HT1080 (cell line): ENCODE results near the gene PIWIL4. TPM values are rescaled to one million over a fixed set of nuclear protein-coding genes. Genes with fewer than 3 reads are reported as not detected.
A peak's percentile ranks its signal among the peaks of the same experiment; 100 is the strongest.
"Not testable (repeated sequence)": the region's sequence is repeated elsewhere in the genome, so short reads cannot be mapped to it uniquely, and the experiment has no call there.

ENCODE experiments used
- DNase-seq: peaks from one replicate; pipeline ENCODE4 v3.0.0-alpha.2; 2015; ENCODE audit warnings: low read depth
- total RNA-seq: library from RNA; depleted of rRNA; stranded (reverse); fragments of >200 nt; shearing (Covaris generic); gene quantifications from 2 replicates; pipeline ENCODE4 v1.2.3, GENCODE V29; 2014

Gene PIWIL4
- total RNA-seq, 1 experiment from 2014 or later: 0.03 TPM

DNA sequence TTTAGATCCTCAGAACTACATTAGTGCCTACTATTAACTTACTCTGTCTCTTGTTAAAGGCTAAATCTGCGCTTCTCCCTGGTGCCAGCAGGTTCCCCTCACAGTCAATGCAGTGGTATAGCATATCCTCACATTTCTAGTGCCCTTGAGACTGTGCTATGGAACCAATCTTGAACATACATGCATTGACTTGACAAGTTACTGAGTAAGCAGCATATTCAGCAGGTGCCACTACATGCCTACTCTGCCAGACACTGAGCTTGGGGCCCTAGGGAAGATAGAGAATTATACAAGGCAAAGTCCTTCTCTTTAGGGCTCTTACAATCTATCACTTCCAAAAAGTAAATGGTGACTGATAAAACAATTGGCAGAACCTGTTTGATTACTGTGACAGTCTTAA is 20.3 kb upstream of the PIWIL4 start:
- no peak for DNase-seq

DNA sequence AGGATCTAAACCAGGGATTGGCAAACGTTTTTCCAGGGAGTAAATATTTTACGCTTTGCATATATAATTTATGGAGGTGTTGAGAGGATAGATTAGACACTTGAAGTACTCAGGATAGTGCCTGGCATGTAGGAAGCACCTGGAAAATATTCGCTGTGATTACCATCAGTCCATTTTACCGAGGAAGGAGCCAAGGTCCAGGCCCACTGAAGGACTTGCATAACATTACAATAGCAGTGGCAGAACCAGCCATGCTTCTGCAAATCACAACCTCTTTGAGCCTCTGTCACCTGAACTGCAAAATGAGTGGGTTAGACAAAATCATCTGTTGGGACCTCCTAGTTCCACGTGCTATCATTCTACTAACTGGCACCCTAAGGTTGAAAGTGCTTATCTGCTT is 18.0 kb upstream of the PIWIL4 start:
- DNase-seq: no peak

DNA sequence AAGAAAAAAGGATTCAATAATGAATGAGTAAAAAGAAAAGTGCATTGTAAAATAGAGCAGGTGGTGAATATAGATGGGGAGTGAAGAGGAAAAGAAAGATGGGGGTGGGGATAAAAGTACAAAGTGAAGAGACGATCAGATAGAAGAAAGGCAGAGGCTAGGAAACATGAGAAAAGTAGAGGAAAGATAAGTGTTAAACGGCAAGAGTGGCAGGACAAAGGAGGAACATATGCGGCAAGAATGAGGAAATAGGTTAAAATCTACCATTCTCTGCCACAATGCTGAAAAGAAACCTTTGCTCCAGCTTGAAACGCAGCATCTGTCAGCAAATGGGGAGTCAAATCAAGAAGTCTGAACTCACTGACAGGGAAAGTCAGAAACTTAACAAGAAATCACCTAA is 16.7 kb upstream of the PIWIL4 start:
- DNase-seq: no peak

DNA sequence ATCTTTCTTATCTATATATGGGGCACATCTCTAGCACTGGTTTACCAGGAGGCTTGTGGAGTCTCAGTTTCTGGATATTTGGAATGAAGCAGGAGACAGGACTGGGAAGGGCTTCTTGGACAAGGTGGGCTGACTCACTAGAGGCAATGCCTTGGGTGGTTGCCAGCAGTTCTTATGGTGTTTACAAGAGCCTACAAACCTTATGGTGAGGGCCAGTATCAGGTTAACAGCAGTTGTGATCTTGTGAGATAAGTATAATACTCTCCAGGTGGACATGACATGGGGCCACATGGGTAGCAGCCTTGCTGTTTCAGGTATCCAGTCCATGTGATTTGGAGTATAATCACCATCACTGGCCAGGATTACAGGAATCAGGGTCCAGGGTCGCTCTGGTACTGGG is 13.2 kb upstream of the PIWIL4 start:
- peak; percentile 43 for DNase-seq

- DNase-seq: not testable (repeated sequence)
Observed at GRCh38 chr11:94555752-94556329, 11.3 kb upstream of the PIWIL4 start.

DNA sequence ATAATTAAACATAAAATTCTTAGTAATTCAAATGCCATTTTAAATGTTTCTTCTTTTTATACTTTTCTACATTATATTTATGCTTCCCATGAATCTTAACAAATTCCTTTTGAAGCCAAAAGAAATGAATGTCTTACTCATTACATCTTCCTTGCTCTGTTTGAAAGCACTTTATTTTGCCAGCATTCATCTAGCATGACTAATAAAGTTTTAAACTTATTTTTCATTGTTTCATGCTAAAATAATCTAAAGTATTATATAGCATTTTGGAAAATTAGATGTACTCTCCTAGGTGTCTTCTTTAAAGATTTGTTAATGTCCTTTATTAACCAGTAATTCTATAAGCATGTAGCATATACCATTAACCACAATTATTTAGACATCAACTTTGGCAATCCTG is 9.7 kb upstream of the PIWIL4 start:
- no peak for DNase-seq

DNA sequence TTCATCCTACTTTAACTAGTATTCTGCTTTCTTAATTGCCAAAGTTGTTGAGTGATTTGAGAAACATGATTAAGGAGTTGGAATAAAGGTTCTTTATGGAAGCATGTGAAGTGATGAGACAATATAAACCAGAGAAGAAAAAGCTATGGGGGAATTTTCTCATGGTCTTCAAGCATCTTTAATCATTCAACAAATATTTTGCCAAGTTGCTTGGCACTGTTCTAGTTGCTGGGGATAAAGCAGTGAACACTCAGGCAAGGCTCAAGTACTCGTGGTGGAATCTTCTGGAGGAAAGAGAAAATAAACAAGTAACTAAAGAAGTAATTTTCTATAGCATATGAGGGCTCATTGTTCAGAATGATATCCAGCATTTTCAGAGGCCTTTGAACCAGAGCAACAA is 9.2 kb upstream of the PIWIL4 start:
- DNase-seq: no peak

DNA sequence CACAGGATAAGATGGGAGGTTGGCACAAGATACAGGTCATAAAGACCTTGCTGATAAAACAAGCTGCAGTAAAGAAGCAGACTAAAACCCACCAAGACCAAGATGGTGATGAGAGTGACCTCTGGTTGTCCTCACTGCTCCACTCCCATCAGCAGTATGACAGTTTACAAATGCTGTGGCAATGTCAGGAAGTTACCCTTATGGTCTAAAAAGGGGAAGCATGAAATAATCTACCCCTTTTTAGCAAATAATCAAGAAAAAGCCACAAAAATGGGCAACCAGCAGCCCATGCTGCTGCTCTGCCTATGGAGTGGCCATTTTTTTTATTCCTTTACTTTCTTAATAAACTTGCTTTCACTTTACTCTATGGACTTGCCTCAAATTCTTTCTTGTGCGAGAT is 8.7 kb upstream of the PIWIL4 start:
- no peak for DNase-seq

DNA sequence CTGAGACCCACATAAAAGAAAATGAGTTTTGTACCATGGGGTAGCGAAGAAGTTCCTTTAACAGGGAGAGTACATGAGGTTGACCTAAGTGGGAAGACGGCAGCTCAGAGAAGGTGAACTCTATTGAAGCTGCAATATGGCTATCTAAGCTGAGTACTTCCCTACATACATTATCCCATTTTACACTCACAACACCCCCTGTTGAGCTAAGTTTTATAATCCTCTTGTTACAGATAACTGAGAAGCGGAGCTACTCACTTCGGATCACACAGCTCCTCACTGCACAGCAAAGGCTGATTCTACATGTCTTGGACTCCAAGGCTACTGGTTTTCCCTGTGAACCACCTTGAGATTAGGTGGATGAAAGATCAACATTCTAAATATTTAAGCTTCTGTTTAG is 8.2 kb upstream of the PIWIL4 start:
- DNase-seq: no peak

DNA sequence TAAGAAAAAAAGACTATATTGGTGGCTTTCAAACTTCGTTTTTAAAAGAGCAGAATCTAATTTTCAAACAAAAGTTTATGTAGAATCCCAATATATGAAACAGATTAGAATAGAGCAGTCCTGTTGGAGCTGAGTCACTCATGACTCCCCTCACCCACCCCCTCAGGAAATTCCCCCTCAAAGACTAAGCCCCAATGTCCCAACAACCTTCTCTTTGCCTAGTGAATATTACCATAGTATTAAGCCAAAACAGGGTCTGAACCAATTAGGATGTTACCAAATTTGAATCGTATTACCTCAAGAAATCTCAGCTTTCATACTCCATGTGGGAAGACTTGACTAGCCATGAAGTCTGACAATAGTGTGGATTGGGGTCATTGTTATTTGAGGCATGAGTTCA is 7.8 kb upstream of the PIWIL4 start:
- no peak for DNase-seq

DNA sequence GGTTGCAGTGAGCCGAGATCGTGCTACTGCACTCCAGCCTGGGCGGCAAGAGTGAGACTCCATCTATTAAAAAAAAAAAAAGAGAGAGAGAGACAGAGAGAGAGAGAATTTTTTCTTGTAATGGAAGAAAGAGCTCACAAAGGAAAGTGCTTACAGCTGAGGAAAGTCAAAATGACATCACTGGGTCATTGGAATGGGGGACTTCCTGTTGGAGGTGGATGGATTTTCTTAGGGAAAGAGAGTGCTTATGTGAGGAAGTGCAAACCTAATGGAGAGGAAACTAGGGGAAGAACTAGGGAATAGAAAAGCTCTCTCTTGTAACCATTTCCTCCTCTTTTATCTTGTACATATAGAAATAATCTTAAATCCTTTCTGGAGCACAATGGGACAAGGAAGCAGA is 6.3 kb upstream of the PIWIL4 start:
- DNase-seq: no peak

GRCh38 chr11:94563176-94563847 is 3.9 kb upstream of the PIWIL4 start:
- DNase-seq: peak; percentile 68

DNA sequence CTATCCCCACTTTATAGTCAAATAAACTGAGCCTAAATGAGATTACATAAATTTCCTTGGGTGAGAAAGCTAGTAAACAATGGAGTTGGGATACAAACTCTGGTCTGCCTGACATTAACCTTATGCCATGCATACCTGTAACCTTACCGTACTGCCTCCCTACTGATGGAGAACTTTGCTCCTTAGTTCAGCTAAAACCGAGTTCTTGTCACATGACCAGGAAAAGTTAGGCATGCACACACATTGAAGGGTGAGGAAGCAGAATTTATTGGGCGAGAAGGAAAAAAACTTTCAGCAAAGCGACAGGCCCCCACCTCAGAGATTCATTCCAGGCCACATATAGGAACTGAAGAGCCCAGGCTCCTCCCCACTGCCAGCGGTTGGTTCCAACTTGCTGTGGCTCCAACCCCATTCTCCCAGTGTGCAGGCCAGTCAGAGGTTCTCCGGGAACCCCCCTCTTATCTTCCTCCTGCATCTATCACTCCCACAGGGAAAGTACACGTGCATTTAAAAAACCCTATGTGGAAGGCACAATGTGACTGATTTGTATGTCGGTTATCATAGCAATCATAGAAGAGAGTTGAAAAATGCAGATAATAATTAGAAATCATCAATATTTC is 3.2 kb upstream of the PIWIL4 start:
- DNase-seq: no peak

DNA sequence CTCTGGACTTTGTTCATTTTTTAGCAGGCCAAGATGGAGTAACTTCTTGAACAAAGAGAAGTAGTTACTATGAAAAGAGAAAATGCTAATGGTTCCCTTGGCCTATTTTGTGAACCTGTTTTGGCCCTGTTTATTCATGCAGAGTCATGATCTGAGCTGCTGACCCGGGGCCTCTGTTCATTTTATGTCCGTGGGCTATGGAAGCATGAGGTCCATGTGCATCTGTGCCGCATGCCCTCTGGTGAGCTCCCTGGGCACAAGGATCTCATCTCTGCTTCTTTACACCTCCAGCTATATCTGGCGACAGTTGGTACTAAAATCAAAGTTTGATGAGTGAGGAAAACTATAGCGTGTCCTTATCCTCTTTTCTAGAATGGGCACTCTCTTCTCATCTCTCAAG is 1.0 kb downstream of the PIWIL4 start:
- DNase-seq: no peak

- no peak for DNase-seq
Observed at GRCh38 chr11:94568717-94569116, 1.5 kb downstream of the PIWIL4 start.

GRCh38 chr11:94572975-94573374 is 5.8 kb downstream of the PIWIL4 start:
- DNase-seq: not testable (repeated sequence)

DNA sequence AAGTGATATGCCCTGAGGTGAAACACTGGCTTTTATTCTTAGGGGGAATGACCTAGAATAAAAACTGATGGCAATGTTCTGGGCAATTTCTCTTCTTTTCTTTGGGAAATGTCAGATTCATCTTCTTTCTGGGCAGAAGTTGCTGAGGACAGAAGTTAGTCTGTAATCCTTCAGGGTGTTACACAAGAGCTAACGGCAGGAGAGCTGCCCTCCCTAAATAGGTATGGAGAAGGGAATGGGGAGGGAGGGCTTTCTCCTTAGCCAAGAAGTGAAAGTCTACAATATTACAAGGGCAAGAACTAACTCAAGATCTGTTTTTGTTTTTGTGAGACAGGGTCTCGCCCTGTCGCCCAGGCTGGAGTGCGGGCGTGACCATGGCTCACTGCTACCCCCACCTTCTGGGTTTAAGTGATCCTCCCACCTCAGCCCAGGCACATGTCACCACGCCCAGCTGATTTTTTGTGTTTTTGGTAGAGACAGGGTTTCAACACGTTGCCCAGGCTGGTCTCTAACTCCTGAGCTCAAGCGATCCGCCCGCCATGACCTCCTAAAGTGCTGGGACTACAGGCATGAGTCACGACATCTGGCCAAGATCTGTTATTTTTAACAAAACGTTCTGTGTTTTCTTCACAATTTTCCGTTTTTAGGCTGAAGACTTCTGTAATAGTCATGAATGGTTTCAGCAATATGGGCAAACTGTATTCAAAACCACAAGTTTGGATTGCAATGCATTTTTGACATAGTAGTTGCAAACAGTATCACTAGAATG is 7.2 kb downstream of the PIWIL4 start:
- peak; percentile 40 for DNase-seq

GRCh38 chr11:94576306-94576705 is 9.1 kb downstream of the PIWIL4 start:
- no peak for DNase-seq

GRCh38 chr11:94577841-94578240 is 10.7 kb downstream of the PIWIL4 start:
- DNase-seq: no peak

GRCh38 chr11:94581926-94582325 is 14.8 kb downstream of the PIWIL4 start:
- DNase-seq: no peak

DNA sequence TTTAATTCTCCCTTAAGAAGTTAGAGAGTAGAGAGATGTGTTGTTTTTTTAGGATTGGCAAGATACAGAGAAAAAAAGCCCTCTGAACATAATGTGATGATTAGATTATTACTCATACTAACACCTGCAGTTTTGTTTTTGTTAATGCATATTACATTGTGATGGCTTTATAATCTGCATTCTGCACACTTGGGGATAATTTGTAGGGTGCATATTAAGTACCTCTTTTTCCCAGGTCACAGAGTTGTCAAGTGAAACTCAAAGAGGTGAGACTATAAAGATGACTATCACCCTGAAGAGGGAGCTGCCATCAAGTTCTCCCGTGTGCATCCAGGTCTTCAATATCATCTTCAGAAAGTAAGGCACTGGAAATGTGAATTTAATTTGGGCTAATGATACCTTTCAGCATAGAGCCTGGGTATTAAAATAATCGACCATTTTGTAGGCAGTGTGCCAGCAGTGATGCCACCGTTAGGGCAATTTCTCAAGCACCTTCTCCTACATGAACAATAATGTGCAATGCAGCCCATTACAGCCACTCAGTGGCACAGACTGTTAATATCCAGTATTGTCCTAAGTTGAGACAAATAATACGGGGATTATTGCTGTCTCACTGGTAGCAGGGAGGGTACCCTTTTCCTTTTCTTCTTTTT is 16.2 kb downstream of the PIWIL4 start:
- no peak for DNase-seq
